B cell (primary cell): ENCODE data around the gene CDKAL1. TPM values are rescaled to one million over a fixed set of nuclear protein-coding genes. Genes with fewer than 3 reads are reported as not detected.

ENCODE experiments used
- ATAC-seq: fragments of 200-7000 bp; cut with Tn5 transposase; one replicate; pipeline ENCODE4 v1.10.0; 2021; ENCODE audit warnings: low read depth, mild to moderate bottlenecking, moderate number of reproducible peaks, moderate library complexity
- CTCF ChIA-PET: fragments of 350-600 bp; sonication (Branson Sonifier 250); formaldehyde crosslinking; loops from one replicate; lab custom pipeline; 2021; ENCODE audit warnings: antibody characterized with exemption, inconsistent platforms; lab: Charles Lee
- POLR2A ChIA-PET: fragments of 350-600 bp; sonication (Branson Sonifier 250); formaldehyde crosslinking; loops from one replicate; lab custom pipeline; 2021; ENCODE audit warnings: antibody characterized with exemption; lab: Charles Lee
- DNase-seq: peaks from one replicate; pipeline ENCODE4 v3.0.0; 2013
- H2AFZ ChIP-seq: 2 replicates; pipeline ENCODE4 v1.6.1; 2012; ENCODE audit warnings: mild to moderate bottlenecking, low read depth, low read length; ENCODE audit not compliant: insufficient read depth, poor library complexity, severe bottlenecking
- H3K27ac ChIP-seq, 2 donors: 1 replicate in 1 of 2; 2 replicates in 1 of 2; pipeline ENCODE4 v1.5.1; 2012 to 2013; ENCODE audit warnings: low read length in 2 of 2, mild to moderate bottlenecking in 2 of 2, moderate library complexity in 1 of 2
- H3K27me3 ChIP-seq, 4 experiments: fragments of 200-600 bp in 1 of 4; sonication (generic) in 1 of 4; replicated peaks in 1 of 4; 1 replicate in 2 of 4; 2 replicates in 2 of 4; pipeline versions ENCODE4 v1.6.1 to v1.7.0; 2013 to 2016; ENCODE audit warnings: low read length in 3 of 4, mild to moderate bottlenecking in 2 of 4, mixed read lengths in 1 of 4, moderate library complexity in 1 of 4; ENCODE audit not compliant: insufficient read depth in 4 of 4, control insufficient read depth in 3 of 4; ENCODE audit errors: control extremely low read depth in 1 of 4
- H3K36me3 ChIP-seq, 2 experiments: replicated peaks in 1 of 2; 1 replicate in 1 of 2; 2 replicates in 1 of 2; pipeline versions ENCODE4 v1.6.1 to v1.7.1; 2013; ENCODE audit warnings: low read length in 1 of 2; ENCODE audit not compliant: insufficient read depth in 2 of 2, control insufficient read depth in 1 of 2; ENCODE audit errors: control extremely low read depth in 1 of 2, extremely low read depth in 1 of 2
- H3K4me1 ChIP-seq, 2 donors: fragments of 200-600 bp in 1 of 2; sonication (generic) in 1 of 2; 1 replicate in 1 of 2; 2 replicates in 1 of 2; pipeline versions ENCODE4 v1.5.1 to v1.6.1; 2013 to 2017; ENCODE audit warnings: low read length in 2 of 2; ENCODE audit not compliant: control insufficient read depth in 2 of 2, insufficient read depth in 2 of 2
- H3K4me2 ChIP-seq: replicated peaks from 2 replicates; pipeline ENCODE3; 2012; ENCODE audit warnings: mild to moderate bottlenecking, low read depth, low read length; ENCODE audit not compliant: poor library complexity, severe bottlenecking
- H3K4me3 ChIP-seq, 5 experiments: fragments of 200-600 bp in 1 of 5; sonication (generic) in 1 of 5; 1 replicate in 3 of 5; 2 replicates in 2 of 5; pipeline versions ENCODE4 v1.5.1 to v1.7.0; 2011 to 2016; ENCODE audit warnings: low read length in 4 of 5, mild to moderate bottlenecking in 4 of 5, low read depth in 2 of 5, control low read depth in 1 of 5, moderate library complexity in 1 of 5; ENCODE audit not compliant: insufficient read depth in 1 of 5; ENCODE audit errors: control extremely low read depth in 1 of 5, extremely low read depth in 1 of 5
- H3K79me2 ChIP-seq: fragments of 200-600 bp; sonication (generic); one replicate; pipeline ENCODE4 v1.6.0; 2016; ENCODE audit warnings: low read length; ENCODE audit not compliant: control insufficient read depth, insufficient read depth
- H3K9ac ChIP-seq: fragments of 200-600 bp; sonication (generic); 2 replicates; pipeline ENCODE4 v1.6.1; 2017; ENCODE audit warnings: mild to moderate bottlenecking, low read length, moderate library complexity
- H3K9me3 ChIP-seq, 3 donors: one replicate each; pipeline versions ENCODE4 v1.6.1 to v1.7.1; 2013; ENCODE audit warnings: low read length in 2 of 3; ENCODE audit not compliant: control insufficient read depth in 2 of 3, insufficient read depth in 1 of 3; ENCODE audit errors: control extremely low read depth in 1 of 3
- H4K20me1 ChIP-seq: 2 replicates; pipeline ENCODE4 v1.6.0; 2012; ENCODE audit warnings: mild to moderate bottlenecking, low read length; ENCODE audit not compliant: insufficient read depth, control insufficient read depth, poor library complexity, severe bottlenecking
- H3K27ac Mint-ChIP-seq: one replicate; pipeline ENCODE4 v1.8.0; 2021; ENCODE audit warnings: mixed read lengths
- H3K27me3 Mint-ChIP-seq: one replicate; pipeline ENCODE4 v1.8.0; 2021; ENCODE audit warnings: mixed read lengths
- H3K4me1 Mint-ChIP-seq: one replicate; pipeline ENCODE4 v1.8.0; 2021; ENCODE audit warnings: mixed read lengths
- H3K4me3 Mint-ChIP-seq: one replicate; pipeline ENCODE4 v1.8.0; 2021; ENCODE audit warnings: mixed read lengths
- H3K9me3 Mint-ChIP-seq: one replicate; pipeline ENCODE4 v1.8.0; 2022; ENCODE audit warnings: mixed read lengths; ENCODE audit not compliant: insufficient read depth
- EZH2 ChIP-seq: IDR thresholded peaks from 2 replicates; pipeline ENCODE4 v1.6.1; 2012; ENCODE audit warnings: borderline replicate concordance, low read depth, mild to moderate bottlenecking, moderate library complexity, low read length; ENCODE audit not compliant: insufficient read depth, poor library complexity, severe bottlenecking
- WGBS: methylation state at CpG from one replicate; pipeline ENCODE4 v1.1.5; 2013; ENCODE audit warnings: missing lambda C conversion rate; ENCODE audit not compliant: insufficient coverage; 5-methylcytosine and 5-hydroxymethylcytosine counted together
- intact Hi-C: fragments of 100-400 bp; cut with micrococcal nuclease; formaldehyde crosslinking; loops from one replicate; pipeline ENCODE4 v1.10.0; 2022
- polyA plus RNA-seq: library from polyadenylated mRNA; depleted of rRNA; stranded (reverse); fragments of >200 nt; gene quantifications from 2 replicates; pipeline ENCODE4 v1.2.3, GENCODE V29; 2012
- total RNA-seq, 2 donors: library from RNA; stranded (reverse); fragments of 120-200 nt in 1 of 2; gene quantifications; 1 replicate in 1 of 2; 2 replicates in 1 of 2; pipeline versions ENCODE4 v1.2.3 to v1.2.4, GENCODE V29; 2013 to 2022
- TF ChIP-seq, protein P1 (sequence below): fragments of 200-600 bp; IDR thresholded peaks from one replicate; pipeline ENCODE4 v1.8.0; 2022; ENCODE audit warnings: antibody characterized with exemption, mild to moderate bottlenecking

CDKAL1 gene
- total and polyA plus RNA-seq, 2 donors (not counting 1 experiment from before 2014, with no cell fraction given) = 6.1 to 33.3 TPM

DNA sequence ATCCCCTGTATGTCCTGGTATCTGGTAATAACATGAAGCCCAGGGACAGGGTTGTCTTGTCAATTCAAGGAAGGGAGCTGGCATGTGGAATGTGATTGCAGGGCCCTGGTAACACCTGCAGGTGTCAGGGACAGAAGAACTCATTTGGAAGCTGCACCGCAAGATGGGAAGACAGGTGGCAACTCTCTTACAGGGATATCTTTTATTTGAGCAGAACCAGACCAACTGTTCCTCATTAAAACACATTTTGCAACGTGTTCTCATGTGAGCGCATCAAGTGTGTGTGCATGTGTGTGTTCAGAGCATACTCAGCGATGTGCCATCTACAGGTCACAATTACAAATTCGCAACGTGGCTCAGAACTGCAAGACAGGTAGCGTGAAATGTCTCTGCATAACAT lies 688.4 kb downstream of the CDKAL1 start:
- Histone ChIP-seq H3K4me3 (no peak overlapping the region), H3K27ac (no peak overlapping the region), H3K4me2 (no peak overlapping the region), H3K9ac (no peak overlapping the region), H3K79me2 (no peaks in the 10 kb centered on the region), H3K4me1 (no peaks in the 10 kb centered on the region), H3K36me3 (peaks cover 0 to 1% of the 10 kb centered on the region in 2 experiments), H3K27me3 (no peaks in the 10 kb centered on the region), H3K9me3 (peaks cover 0 to 6% (median 0%) of the 10 kb centered on the region in 3 donors), H4K20me1 (no peaks in the 10 kb centered on the region), H2AFZ (no peak overlapping the region)
- Mint-ChIP-seq H3K27ac (no peak overlapping the region), H3K27me3 (no peaks in the 10 kb centered on the region), H3K9me3 (no peaks in the 10 kb centered on the region), H3K4me3 (no peak overlapping the region), H3K4me1 (no peaks in the 10 kb centered on the region)
- no CpG with 5 or more reads among the region's 7 CpGs for WGBS
- ChIA-PET POLR2A (no interaction called here), CTCF (no interaction called here)
- ATAC-seq (no peak), DNase-seq (no peak)
- intact Hi-C loops = no loop called here
- TF ChIP-seq, protein P1, sequence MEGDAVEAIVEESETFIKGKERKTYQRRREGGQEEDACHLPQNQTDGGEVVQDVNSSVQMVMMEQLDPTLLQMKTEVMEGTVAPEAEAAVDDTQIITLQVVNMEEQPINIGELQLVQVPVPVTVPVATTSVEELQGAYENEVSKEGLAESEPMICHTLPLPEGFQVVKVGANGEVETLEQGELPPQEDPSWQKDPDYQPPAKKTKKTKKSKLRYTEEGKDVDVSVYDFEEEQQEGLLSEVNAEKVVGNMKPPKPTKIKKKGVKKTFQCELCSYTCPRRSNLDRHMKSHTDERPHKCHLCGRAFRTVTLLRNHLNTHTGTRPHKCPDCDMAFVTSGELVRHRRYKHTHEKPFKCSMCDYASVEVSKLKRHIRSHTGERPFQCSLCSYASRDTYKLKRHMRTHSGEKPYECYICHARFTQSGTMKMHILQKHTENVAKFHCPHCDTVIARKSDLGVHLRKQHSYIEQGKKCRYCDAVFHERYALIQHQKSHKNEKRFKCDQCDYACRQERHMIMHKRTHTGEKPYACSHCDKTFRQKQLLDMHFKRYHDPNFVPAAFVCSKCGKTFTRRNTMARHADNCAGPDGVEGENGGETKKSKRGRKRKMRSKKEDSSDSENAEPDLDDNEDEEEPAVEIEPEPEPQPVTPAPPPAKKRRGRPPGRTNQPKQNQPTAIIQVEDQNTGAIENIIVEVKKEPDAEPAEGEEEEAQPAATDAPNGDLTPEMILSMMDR = no peak

- Mint-ChIP-seq H3K27ac (no peak overlapping the region), H3K9me3 (no peaks in the 10 kb centered on the region), H3K4me3 (no peak overlapping the region), H3K27me3 (no peaks in the 10 kb centered on the region), H3K4me1 (no peaks in the 10 kb centered on the region)
- no peaks in the 10 kb centered on the region for H3K79me2 ChIP-seq
- H4K20me1 ChIP-seq = no peaks in the 10 kb centered on the region
- H3K4me1 ChIP-seq = no peaks in the 10 kb centered on the region
- H3K27me3 ChIP-seq = no peaks in the 10 kb centered on the region
- WGBS = 94% methylated on average over 3 of the region's 5 CpGs
- no peak overlapping the region for H3K4me2 ChIP-seq
- intact Hi-C loops = no loop called here
- CTCF ChIA-PET = no interaction called here
- TF ChIP-seq, protein P1 = no peak
- TF ChIP-seq EZH2 = no peak
- H3K9me3 ChIP-seq = no peaks in the 10 kb centered on the region
- no peak overlapping the region for H3K9ac ChIP-seq
- no peak overlapping the region for H3K27ac ChIP-seq
- no peak overlapping the region for H2AFZ ChIP-seq
- DNase-seq (no peak), ATAC-seq (no peak)
- POLR2A ChIA-PET = no interaction called here
- peaks cover 0 to 1% of the 10 kb centered on the region in 2 experiments for H3K36me3 ChIP-seq
- no peak overlapping the region for H3K4me3 ChIP-seq
Measured at GRCh38 chr6:21225912-21226311, 691.7 kb downstream of the CDKAL1 start.
